HepG2 (cell line): ENCODE data around the gene TCAF1. TPM values are rescaled to one million over a fixed set of nuclear protein-coding genes. Genes with fewer than 3 reads are reported as not detected.

Experiments used
- AHR ChIP-seq: IDR thresholded peaks from 2 replicates; pipeline ENCODE4 v1.6.1; 2018; ENCODE audit warnings: missing genetic modification reagents, missing compliant biosample characterization
- CHD4 ChIP-seq: fragments of 200-600 bp; sonication (generic); IDR thresholded peaks from 2 replicates; pipeline ENCODE4 v1.7.0; 2017; ENCODE audit warnings: mild to moderate bottlenecking, low read length, borderline replicate concordance
- DMAP1 ChIP-seq: IDR thresholded peaks from 2 replicates; pipeline ENCODE4 v1.6.1; 2016
- HOXA5 ChIP-seq: sonication (generic); formaldehyde crosslinking; IDR thresholded peaks from 2 replicates; pipeline ENCODE4 v1.4.0; 2020; ENCODE audit warnings: missing genetic modification reagents
- IRF2 ChIP-seq: IDR thresholded peaks from 2 replicates; pipeline ENCODE4 v1.6.1; 2018; ENCODE audit warnings: missing genetic modification reagents, missing compliant biosample characterization
- RARA ChIP-seq: IDR thresholded peaks from 2 replicates; pipeline ENCODE4 v1.6.1; 2016; ENCODE audit warnings: missing genetic modification reagents, missing compliant biosample characterization
- SMARCC2 ChIP-seq: fragments of 450-650 bp; IDR thresholded peaks from 2 replicates; pipeline ENCODE4 v1.6.1; 2017; ENCODE audit warnings: antibody characterized with exemption, mild to moderate bottlenecking
- SOX6 ChIP-seq, 2 experiments: fragments of 450-650 bp in 1 of 2; sonication (generic) in 1 of 2; formaldehyde crosslinking in 1 of 2; IDR thresholded peaks; 2 replicates each; pipeline versions ENCODE4 v1.4.0 to v1.6.1; 2017 to 2020; ENCODE audit warnings: antibody characterized with exemption in 1 of 2, mild to moderate bottlenecking in 1 of 2, missing genetic modification reagents in 1 of 2
- THYN1 ChIP-seq: sonication (generic); formaldehyde crosslinking; IDR thresholded peaks from 2 replicates; pipeline ENCODE4 v1.8.1; 2023; ENCODE audit warnings: low read depth, mild to moderate bottlenecking, moderate library complexity, missing genetic modification reagents, borderline replicate concordance
- TRIM24 ChIP-seq: sonication (generic); formaldehyde crosslinking; IDR thresholded peaks from 2 replicates; pipeline ENCODE4 v1.8.0; 2022; ENCODE audit warnings: mild to moderate bottlenecking, missing genetic modification reagents
- YEATS4 ChIP-seq: sonication (generic); formaldehyde crosslinking; IDR thresholded peaks from 2 replicates; pipeline ENCODE4 v1.4.0; 2020; ENCODE audit warnings: missing genetic modification reagents, borderline replicate concordance
- ZNF468 ChIP-seq: sonication (generic); formaldehyde crosslinking; IDR thresholded peaks from 2 replicates; pipeline ENCODE4 v1.8.0; 2022; ENCODE audit warnings: mild to moderate bottlenecking, moderate library complexity, missing genetic modification reagents
- ZSCAN25 ChIP-seq: sonication (generic); formaldehyde crosslinking; IDR thresholded peaks from 2 replicates; pipeline ENCODE4 v1.8.0; 2022; ENCODE audit warnings: mild to moderate bottlenecking, missing genetic modification reagents
- polyA plus RNA-seq, 8 experiments: library from polyadenylated mRNA; depleted of rRNA in 3 of 8; stranded (reverse) in 7 of 8; unstranded in 1 of 8; fragments of >200 nt; fragmentation: Illumina TruSeq in 4 of 8; extraction: Trizol in 4 of 8; gene quantifications; 2 replicates each; pipeline versions ENCODE4 v1.2.1 to v1.2.3, GENCODE V29; 2011 to 2016; ENCODE audit warnings: low read depth in 4 of 8, missing spikeins in 1 of 8, mixed read lengths in 1 of 8; ENCODE audit not compliant: insufficient read depth in 1 of 8
- total RNA-seq, 5 experiments: library from RNA; depleted of rRNA; stranded (reverse); fragments of >200 nt; fragmentation: Illumina TruSeq; extraction: Trizol; gene quantifications; 2 replicates each; pipeline ENCODE4 v1.2.3, GENCODE V29; 2016; ENCODE audit warnings: low read depth in 1 of 5
- TF ChIP-seq, protein P1 (sequence below), 2 experiments: sonication (generic) in 1 of 2; formaldehyde crosslinking in 1 of 2; IDR thresholded peaks; 2 replicates each; pipeline versions ENCODE4 v1.4.0 to v1.6.1; 2018 to 2020; ENCODE audit warnings: missing genetic modification reagents in 2 of 2, borderline replicate concordance in 1 of 2, low read depth in 1 of 2, mild to moderate bottlenecking in 1 of 2, missing biosample characterization in 1 of 2
- TF ChIP-seq, protein P2 (sequence below): IDR thresholded peaks from 2 replicates; pipeline ENCODE4 v1.6.1; 2016; ENCODE audit warnings: low read depth, control low read depth
- TF ChIP-seq, protein P3 (sequence below): sonication (generic); formaldehyde crosslinking; IDR thresholded peaks from 2 replicates; pipeline ENCODE4 v1.8.1; 2023; ENCODE audit warnings: mild to moderate bottlenecking, moderate library complexity, missing genetic modification reagents
- TF ChIP-seq, protein P4 (sequence below): sonication (generic); formaldehyde crosslinking; IDR thresholded peaks from 2 replicates; pipeline ENCODE4 v1.5.1; 2020; ENCODE audit warnings: mild to moderate bottlenecking, missing genetic modification reagents, borderline replicate concordance
- TF ChIP-seq, protein P5 (sequence below): sonication (generic); formaldehyde crosslinking; IDR thresholded peaks from 2 replicates; pipeline ENCODE4 v1.5.0; 2020; ENCODE audit warnings: mild to moderate bottlenecking, missing genetic modification reagents, moderate library complexity
- TF ChIP-seq, protein P6 (sequence below): sonication (generic); formaldehyde crosslinking; IDR thresholded peaks from 2 replicates; pipeline ENCODE4 v1.4.0; 2020; ENCODE audit warnings: missing genetic modification reagents

The TCAF1 gene
- total and polyA plus RNA-seq, 2 of the 13 experiments (the other 11 are each of a cell fraction or from before 2014, with no cell fraction given) = 36.2 to 101 TPM

DNA sequence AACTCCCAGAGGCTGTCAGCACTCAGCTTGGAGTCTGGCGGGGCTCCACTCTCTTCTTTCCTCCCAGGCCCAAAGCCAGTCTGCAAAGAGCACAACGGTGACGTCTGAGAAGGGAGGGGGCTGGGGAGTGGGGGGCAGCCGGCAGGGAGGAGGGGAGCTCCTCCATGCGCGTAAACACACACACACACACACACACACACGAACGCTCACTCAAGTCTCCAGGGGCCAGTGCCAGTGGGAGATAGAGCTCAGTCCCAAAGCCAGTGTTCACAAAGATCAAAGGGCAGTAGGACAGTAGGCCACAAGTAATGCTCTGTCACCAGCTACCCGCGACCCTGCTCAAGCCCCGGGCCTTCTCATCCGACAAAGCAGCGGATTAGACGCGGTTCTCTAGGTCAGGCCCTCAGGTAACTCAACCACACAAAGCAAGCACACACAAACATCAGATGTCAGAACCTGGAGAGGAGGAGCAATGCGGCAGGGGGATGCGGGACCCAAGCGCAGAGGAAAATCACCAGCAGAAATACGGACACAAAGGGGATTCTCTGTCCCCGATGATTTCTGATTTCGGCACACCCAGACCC lies 19.9 kb downstream of the TCAF1 start (continued):
- TF ChIP-seq, protein P1, sequence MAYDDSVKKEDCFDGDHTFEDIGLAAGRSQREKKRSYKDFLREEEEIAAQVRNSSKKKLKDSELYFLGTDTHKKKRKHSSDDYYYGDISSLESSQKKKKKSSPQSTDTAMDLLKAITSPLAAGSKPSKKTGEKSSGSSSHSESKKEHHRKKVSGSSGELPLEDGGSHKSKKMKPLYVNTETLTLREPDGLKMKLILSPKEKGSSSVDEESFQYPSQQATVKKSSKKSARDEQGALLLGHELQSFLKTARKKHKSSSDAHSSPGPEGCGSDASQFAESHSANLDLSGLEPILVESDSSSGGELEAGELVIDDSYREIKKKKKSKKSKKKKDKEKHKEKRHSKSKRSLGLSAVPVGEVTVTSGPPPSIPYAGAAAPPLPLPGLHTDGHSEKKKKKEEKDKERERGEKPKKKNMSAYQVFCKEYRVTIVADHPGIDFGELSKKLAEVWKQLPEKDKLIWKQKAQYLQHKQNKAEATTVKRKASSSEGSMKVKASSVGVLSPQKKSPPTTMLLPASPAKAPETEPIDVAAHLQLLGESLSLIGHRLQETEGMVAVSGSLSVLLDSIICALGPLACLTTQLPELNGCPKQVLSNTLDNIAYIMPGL (CRISPR knock-in tag; IDR thresholded peaks at IDR 0.05; ENCODE audit: borderline replicate concordance in 1 of 2, low read depth in 1 of 2) = peak in 1 of 2 experiments; percentile 66; a peak in 1 of 4 replicates
- 0 out of 2 replicates have a peak, but pooled peaks have one; percentile 24 for TF ChIP-seq HOXA5 (CRISPR knock-in tag)
- TF ChIP-seq SMARCC2 = no peak
- no peak for TF ChIP-seq CHD4
- peak; percentile 80; the same call in 1 of the 2 replicates for TF ChIP-seq ZSCAN25
- TF ChIP-seq, protein P2, sequence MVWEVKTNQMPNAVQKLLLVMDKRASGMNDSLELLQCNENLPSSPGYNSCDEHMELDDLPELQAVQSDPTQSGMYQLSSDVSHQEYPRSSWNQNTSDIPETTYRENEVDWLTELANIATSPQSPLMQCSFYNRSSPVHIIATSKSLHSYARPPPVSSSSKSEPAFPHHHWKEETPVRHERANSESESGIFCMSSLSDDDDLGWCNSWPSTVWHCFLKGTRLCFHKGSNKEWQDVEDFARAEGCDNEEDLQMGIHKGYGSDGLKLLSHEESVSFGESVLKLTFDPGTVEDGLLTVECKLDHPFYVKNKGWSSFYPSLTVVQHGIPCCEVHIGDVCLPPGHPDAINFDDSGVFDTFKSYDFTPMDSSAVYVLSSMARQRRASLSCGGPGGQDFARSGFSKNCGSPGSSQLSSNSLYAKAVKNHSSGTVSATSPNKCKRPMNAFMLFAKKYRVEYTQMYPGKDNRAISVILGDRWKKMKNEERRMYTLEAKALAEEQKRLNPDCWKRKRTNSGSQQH (CRISPR knock-in tag) = no peak; the same call in 1 of the 2 replicates
- TF ChIP-seq THYN1 (CRISPR knock-in tag) = no peak
- TF ChIP-seq, protein P3, sequence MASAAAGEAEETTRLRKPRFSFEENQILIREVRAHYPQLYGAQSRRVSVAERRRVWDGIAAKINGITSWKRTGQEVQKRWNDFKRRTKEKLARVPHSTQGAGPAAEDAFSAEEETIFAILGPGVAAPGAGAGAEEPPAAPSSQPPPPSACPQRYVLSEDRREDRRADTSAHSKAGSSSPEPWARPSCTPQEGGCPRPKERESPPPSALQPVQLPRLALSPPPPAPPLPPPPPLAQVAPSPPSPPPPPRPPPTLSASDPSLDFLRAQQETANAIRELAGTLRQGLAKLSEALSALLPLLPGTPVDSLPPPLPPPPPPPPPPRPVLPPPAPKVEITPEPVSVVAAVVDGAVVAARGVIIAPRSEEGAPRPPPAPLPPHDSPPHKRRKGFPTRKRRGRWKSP (CRISPR knock-in tag) = no peak
- peak; percentile 76 for TF ChIP-seq RARA (CRISPR knock-in tag)
- TF ChIP-seq, protein P4, sequence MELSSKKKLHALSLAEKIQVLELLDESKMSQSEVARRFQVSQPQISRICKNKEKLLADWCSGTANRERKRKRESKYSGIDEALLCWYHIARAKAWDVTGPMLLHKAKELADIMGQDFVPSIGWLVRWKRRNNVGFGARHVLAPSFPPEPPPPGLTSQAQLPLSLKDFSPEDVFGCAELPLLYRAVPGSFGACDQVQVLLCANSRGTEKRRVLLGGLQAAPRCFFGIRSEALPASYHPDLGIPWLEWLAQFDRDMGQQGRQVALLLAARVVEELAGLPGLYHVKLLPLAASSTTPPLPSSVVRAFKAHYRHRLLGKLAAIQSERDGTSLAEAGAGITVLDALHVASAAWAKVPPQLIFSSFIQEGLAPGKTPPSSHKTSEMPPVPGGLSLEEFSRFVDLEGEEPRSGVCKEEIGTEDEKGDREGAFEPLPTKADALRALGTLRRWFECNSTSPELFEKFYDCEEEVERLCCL (CRISPR knock-in tag) = no peak
- no peak for TF ChIP-seq TRIM24 (CRISPR knock-in tag)
- no peak for TF ChIP-seq ZNF468 (CRISPR knock-in tag)
- no peak; the same call in 1 of the 2 replicates for TF ChIP-seq DMAP1
- no peak for TF ChIP-seq AHR (CRISPR knock-in tag)
- TF ChIP-seq, protein P5, sequence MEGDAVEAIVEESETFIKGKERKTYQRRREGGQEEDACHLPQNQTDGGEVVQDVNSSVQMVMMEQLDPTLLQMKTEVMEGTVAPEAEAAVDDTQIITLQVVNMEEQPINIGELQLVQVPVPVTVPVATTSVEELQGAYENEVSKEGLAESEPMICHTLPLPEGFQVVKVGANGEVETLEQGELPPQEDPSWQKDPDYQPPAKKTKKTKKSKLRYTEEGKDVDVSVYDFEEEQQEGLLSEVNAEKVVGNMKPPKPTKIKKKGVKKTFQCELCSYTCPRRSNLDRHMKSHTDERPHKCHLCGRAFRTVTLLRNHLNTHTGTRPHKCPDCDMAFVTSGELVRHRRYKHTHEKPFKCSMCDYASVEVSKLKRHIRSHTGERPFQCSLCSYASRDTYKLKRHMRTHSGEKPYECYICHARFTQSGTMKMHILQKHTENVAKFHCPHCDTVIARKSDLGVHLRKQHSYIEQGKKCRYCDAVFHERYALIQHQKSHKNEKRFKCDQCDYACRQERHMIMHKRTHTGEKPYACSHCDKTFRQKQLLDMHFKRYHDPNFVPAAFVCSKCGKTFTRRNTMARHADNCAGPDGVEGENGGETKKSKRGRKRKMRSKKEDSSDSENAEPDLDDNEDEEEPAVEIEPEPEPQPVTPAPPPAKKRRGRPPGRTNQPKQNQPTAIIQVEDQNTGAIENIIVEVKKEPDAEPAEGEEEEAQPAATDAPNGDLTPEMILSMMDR (CRISPR knock-in tag) = 0 out of 2 replicates have a peak, but pooled peaks have one; percentile 15
- TF ChIP-seq, protein P6, sequence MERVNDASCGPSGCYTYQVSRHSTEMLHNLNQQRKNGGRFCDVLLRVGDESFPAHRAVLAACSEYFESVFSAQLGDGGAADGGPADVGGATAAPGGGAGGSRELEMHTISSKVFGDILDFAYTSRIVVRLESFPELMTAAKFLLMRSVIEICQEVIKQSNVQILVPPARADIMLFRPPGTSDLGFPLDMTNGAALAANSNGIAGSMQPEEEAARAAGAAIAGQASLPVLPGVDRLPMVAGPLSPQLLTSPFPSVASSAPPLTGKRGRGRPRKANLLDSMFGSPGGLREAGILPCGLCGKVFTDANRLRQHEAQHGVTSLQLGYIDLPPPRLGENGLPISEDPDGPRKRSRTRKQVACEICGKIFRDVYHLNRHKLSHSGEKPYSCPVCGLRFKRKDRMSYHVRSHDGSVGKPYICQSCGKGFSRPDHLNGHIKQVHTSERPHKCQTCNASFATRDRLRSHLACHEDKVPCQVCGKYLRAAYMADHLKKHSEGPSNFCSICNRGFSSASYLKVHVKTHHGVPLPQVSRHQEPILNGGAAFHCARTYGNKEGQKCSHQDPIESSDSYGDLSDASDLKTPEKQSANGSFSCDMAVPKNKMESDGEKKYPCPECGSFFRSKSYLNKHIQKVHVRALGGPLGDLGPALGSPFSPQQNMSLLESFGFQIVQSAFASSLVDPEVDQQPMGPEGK = peak; percentile 89
- TF ChIP-seq YEATS4 (CRISPR knock-in tag) = peak; percentile 33; the same call in 1 of the 2 replicates
- no peak for TF ChIP-seq SOX6 (IDR thresholded peaks at IDR 0.05)
- TF ChIP-seq SOX6 (CRISPR knock-in tag; IDR thresholded peaks at IDR 0.05) = no peak; the same call in 1 of the 2 replicates
- 0 out of 2 replicates have a peak, but pooled peaks have one; percentile 14 for TF ChIP-seq IRF2 (CRISPR knock-in tag)
